Activated naive CD4-positive, alpha-beta T cell treated with anti-CD3 and anti-CD28 coated beads, Interleukin-2, amount 10 ng/mL, durations not matched to agents 7 days and 5 days (primary cell): ENCODE measurements around the gene RXFP3.

Experiments used
- CTCF ChIA-PET: fragments of 350-600 bp; sonication (Branson Sonifier 250); formaldehyde crosslinking; loops from one replicate; lab custom pipeline; 2021; ENCODE audit warnings: antibody characterized with exemption; lab: Charles Lee
- DNase-seq: peaks from one replicate; pipeline ENCODE4 v3.0.0-alpha.2; 2020
- H3K27ac Mint-ChIP-seq: one replicate; pipeline ENCODE4 v1.8.0; 2021; ENCODE audit warnings: mild to moderate bottlenecking, moderate library complexity, mixed read lengths
- H3K27me3 Mint-ChIP-seq: one replicate; pipeline ENCODE4 v1.8.0; 2021; ENCODE audit warnings: mild to moderate bottlenecking, mixed read lengths
- H3K36me3 Mint-ChIP-seq: one replicate; pipeline ENCODE4 v1.8.0; 2021; ENCODE audit warnings: mixed read lengths
- H3K4me1 Mint-ChIP-seq: one replicate; pipeline ENCODE4 v1.8.0; 2021; ENCODE audit warnings: mixed read lengths
- H3K4me3 Mint-ChIP-seq: one replicate; pipeline ENCODE4 v1.8.0; 2021; ENCODE audit warnings: mild to moderate bottlenecking, moderate library complexity, mixed read lengths
- H3K9me3 Mint-ChIP-seq: one replicate; pipeline ENCODE4 v1.8.0; 2021; ENCODE audit warnings: mixed read lengths

RXFP3 gene

GRCh38 chr5:33921002-33921401 is 15.2 kb upstream of the RXFP3 start:
- Mint-ChIP-seq H3K4me1 (no peaks in the 10 kb centered on the region), H3K27me3 (peaks cover 12% of the 10 kb centered on the region), H3K4me3 (no peak overlapping the region), H3K36me3 (no peaks in the 10 kb centered on the region), H3K27ac (no peak overlapping the region), H3K9me3 (peaks cover 6% of the 10 kb centered on the region)
- CTCF ChIA-PET, result interaction anchor here (1.1 kb wide), 1 partner anchor 14 kb away, joined by 5 read pairs; no protein-coding TSS in a partner anchor
- no peak for DNase-seq

GRCh38 chr5:33925278-33925677 is 10.9 kb upstream of the RXFP3 start:
- H3K4me3 Mint-ChIP-seq, result no peak overlapping the region
- no peak for DNase-seq
- H3K36me3 Mint-ChIP-seq, result no peaks in the 10 kb centered on the region
- H3K27ac Mint-ChIP-seq, result no peak overlapping the region
- H3K4me1 Mint-ChIP-seq, result no peaks in the 10 kb centered on the region
- CTCF ChIA-PET, result no interaction called here
- H3K9me3 Mint-ChIP-seq, result no peaks in the 10 kb centered on the region
- peaks cover 9% of the 10 kb centered on the region for H3K27me3 Mint-ChIP-seq

GRCh38 chr5:33927685-33928084 is 8.5 kb upstream of the RXFP3 start:
- peaks cover 5% of the 10 kb centered on the region for H3K27me3 Mint-ChIP-seq
- no peak overlapping the region for H3K27ac Mint-ChIP-seq
- H3K9me3 Mint-ChIP-seq, result no peaks in the 10 kb centered on the region
- H3K36me3 Mint-ChIP-seq, result no peaks in the 10 kb centered on the region
- no peaks in the 10 kb centered on the region for H3K4me1 Mint-ChIP-seq
- H3K4me3 Mint-ChIP-seq, result no peak overlapping the region
- no peak for DNase-seq
- CTCF ChIA-PET, result interaction anchor here (1.1 kb wide), 1 partner anchor 338 kb away, joined by 4 read pairs; no protein-coding TSS in a partner anchor

GRCh38 chr5:33928283-33928682 is 7.9 kb upstream of the RXFP3 start:
- CTCF ChIA-PET, result interaction anchor here (1.1 kb wide), 1 partner anchor 339 kb away, joined by 4 read pairs; no protein-coding TSS in a partner anchor
- H3K27me3 Mint-ChIP-seq, result no peaks in the 10 kb centered on the region
- DNase-seq, result no peak
- no peaks in the 10 kb centered on the region for H3K9me3 Mint-ChIP-seq
- H3K27ac Mint-ChIP-seq, result no peak overlapping the region
- H3K4me3 Mint-ChIP-seq, result no peak overlapping the region
- no peaks in the 10 kb centered on the region for H3K36me3 Mint-ChIP-seq
- no peaks in the 10 kb centered on the region for H3K4me1 Mint-ChIP-seq

- CTCF ChIA-PET, result interaction anchor here (0.6 kb wide), 1 partner anchor 76 kb away, joined by 3 read pairs; no protein-coding TSS in a partner anchor
- Mint-ChIP-seq H3K27ac (no peak overlapping the region), H3K4me3 (no peak overlapping the region), H3K27me3 (peaks cover 4% of the 10 kb centered on the region), H3K4me1 (no peaks in the 10 kb centered on the region), H3K36me3 (no peaks in the 10 kb centered on the region), H3K9me3 (no peaks in the 10 kb centered on the region)
- DNase-seq, result no peak
These were observed 6.1 kb upstream of the RXFP3 start for GRCh38 chr5:33929925-33930690.

GRCh38 chr5:33931136-33931535 is 5.0 kb upstream of the RXFP3 start:
- peaks cover 15% of the 10 kb centered on the region for H3K27me3 Mint-ChIP-seq
- H3K4me1 Mint-ChIP-seq, result peaks cover 3% of the 10 kb centered on the region
- H3K36me3 Mint-ChIP-seq, result no peaks in the 10 kb centered on the region
- no peak overlapping the region for H3K4me3 Mint-ChIP-seq
- H3K9me3 Mint-ChIP-seq, result no peaks in the 10 kb centered on the region
- CTCF ChIA-PET, result interaction anchor here (1.0 kb wide), 1 partner anchor 342 kb away, joined by 3 read pairs; no protein-coding TSS in a partner anchor
- no peak for DNase-seq
- H3K27ac Mint-ChIP-seq, result no peak overlapping the region

- H3K27me3 Mint-ChIP-seq, result peaks cover 41% of the 10 kb centered on the region
- no peak overlapping the region for H3K27ac Mint-ChIP-seq
- H3K9me3 Mint-ChIP-seq, result no peaks in the 10 kb centered on the region
- no peaks in the 10 kb centered on the region for H3K36me3 Mint-ChIP-seq
- no peak for DNase-seq
- no peak overlapping the region for H3K4me3 Mint-ChIP-seq
- CTCF ChIA-PET, result interaction anchor here (0.6 to 3.0 kb wide), 12 partner anchors 29 to 500 kb away, joined by 3 to 33 read pairs (median 4); no protein-coding TSS in a partner anchor
- H3K4me1 Mint-ChIP-seq, result peaks cover 3% of the 10 kb centered on the region
These were observed 2.4 kb upstream of the RXFP3 start for GRCh38 chr5:33933723-33934169.

GRCh38 chr5:33934176-33934575 is 2.0 kb upstream of the RXFP3 start:
- H3K4me1 Mint-ChIP-seq, result peaks cover 3% of the 10 kb centered on the region
- peaks cover 45% of the 10 kb centered on the region for H3K27me3 Mint-ChIP-seq
- no peaks in the 10 kb centered on the region for H3K9me3 Mint-ChIP-seq
- no peak for DNase-seq
- H3K36me3 Mint-ChIP-seq, result no peaks in the 10 kb centered on the region
- no peak overlapping the region for H3K4me3 Mint-ChIP-seq
- CTCF ChIA-PET, result interaction anchor here (0.6 to 3.0 kb wide), 15 partner anchors 13 to 501 kb away, joined by 3 to 33 read pairs (median 4); no protein-coding TSS in a partner anchor
- H3K27ac Mint-ChIP-seq, result no peak overlapping the region

- peaks cover 59% of the 10 kb centered on the region for H3K27me3 Mint-ChIP-seq
- no peaks in the 10 kb centered on the region for H3K9me3 Mint-ChIP-seq
- H3K4me3 Mint-ChIP-seq, result no peak overlapping the region
- H3K36me3 Mint-ChIP-seq, result no peaks in the 10 kb centered on the region
- CTCF ChIA-PET, result interaction anchor here (1.1 to 3.0 kb wide), 10 partner anchors 15 to 501 kb away, joined by 3 to 33 read pairs (median 9); no protein-coding TSS in a partner anchor
- no peak overlapping the region for H3K27ac Mint-ChIP-seq
- H3K4me1 Mint-ChIP-seq, result peaks cover 3% of the 10 kb centered on the region
- DNase-seq, result peak; percentile 68
These were observed 194 bp upstream of the RXFP3 start for GRCh38 chr5:33936004-33936380.

GRCh38 chr5:33937017-33937706 is 976 bp downstream of the RXFP3 start:
- Mint-ChIP-seq H3K9me3 (no peaks in the 10 kb centered on the region), H3K4me3 (no peak overlapping the region), H3K36me3 (no peaks in the 10 kb centered on the region), H3K27ac (no peak overlapping the region), H3K4me1 (peaks cover 3% of the 10 kb centered on the region), H3K27me3 (peaks cover 59% of the 10 kb centered on the region)
- CTCF ChIA-PET, result interaction anchor here (3.0 kb wide), 1 partner anchor 33 kb away, joined by 17 read pairs; no protein-coding TSS in a partner anchor
- DNase-seq, result no peak

- CTCF ChIA-PET, result no interaction called here
- no peak for DNase-seq
- Mint-ChIP-seq H3K4me1 (peaks cover 3% of the 10 kb centered on the region), H3K36me3 (no peaks in the 10 kb centered on the region), H3K4me3 (no peak overlapping the region), H3K27me3 (peaks cover 64% of the 10 kb centered on the region), H3K27ac (no peak overlapping the region), H3K9me3 (no peaks in the 10 kb centered on the region)
These were observed 1.7 kb downstream of the RXFP3 start for GRCh38 chr5:33937707-33938506.

- Mint-ChIP-seq H3K27me3 (peaks cover 64% of the 10 kb centered on the region), H3K36me3 (no peaks in the 10 kb centered on the region), H3K9me3 (no peaks in the 10 kb centered on the region), H3K4me1 (peaks cover 3% of the 10 kb centered on the region), H3K27ac (no peak overlapping the region), H3K4me3 (no peak overlapping the region)
- CTCF ChIA-PET, result no interaction called here
- DNase-seq, result no peak
These were observed 2.3 kb downstream of the RXFP3 start for GRCh38 chr5:33938507-33938796.

GRCh38 chr5:33938881-33939280 is 2.7 kb downstream of the RXFP3 start:
- peaks cover 3% of the 10 kb centered on the region for H3K4me1 Mint-ChIP-seq

More at GRCh38 chr5:33938881-33939280, 2.7 kb downstream of the RXFP3 start:
- Mint-ChIP-seq H3K4me3 (no peak overlapping the region), H3K36me3 (no peaks in the 10 kb centered on the region), H3K27me3 (peaks cover 64% of the 10 kb centered on the region), H3K9me3 (no peaks in the 10 kb centered on the region), H3K27ac (no peak overlapping the region)
- no peak for DNase-seq
- CTCF ChIA-PET, result interaction anchor here (1.0 kb wide), 1 partner anchor 41 kb away, joined by 3 read pairs; no protein-coding TSS in a partner anchor
